HCT116 (cell line): ENCODE data around the gene CLDN15. TPM values are rescaled to one million over a fixed set of nuclear protein-coding genes. Genes with fewer than 3 reads are reported as not detected.

Source experiments
- ATAC-seq: fragments of 200-7000 bp; cut with Tn5 transposase; 2 replicates; pipeline ENCODE4 v1.9.1; 2020; ENCODE audit warnings: mild to moderate bottlenecking, moderate library complexity
- BruUV-seq: library from RNA; stranded (reverse); fragments of 400-500 nt; replicated peaks from 2 replicates; lab custom pipeline; 2021; lab: Mats Ljungman, UMichigan
- CTCF ChIA-PET: fragments of 300-600 bp; sonication (Branson Sonifier 250); formaldehyde crosslinking; loops from one replicate; lab custom pipeline; 2021; ENCODE audit warnings: antibody characterized with exemption; lab: Charles Lee
- POLR2A ChIA-PET: fragments of 300-600, 350-600 bp; sonication (Branson Sonifier 250); formaldehyde crosslinking; loops from one replicate; lab custom pipeline; 2021; ENCODE audit warnings: antibody characterized with exemption; lab: Charles Lee
- RAD21 ChIA-PET, 2 experiments: fragments of 300-600 bp; sonication (Branson Sonifier 250); formaldehyde crosslinking; loops; one replicate each; lab custom pipeline; 2023; ENCODE audit warnings: low total read pairs in 2 of 2; ENCODE audit not compliant: uncharacterized antibody in 2 of 2, unreplicated experiment in 2 of 2, low non-redundant PET in 1 of 2; lab: Charles Lee
- DNase-seq: peaks from one replicate; pipeline ENCODE4 v3.0.0-alpha.2; 2010; ENCODE audit warnings: low read depth, low spot score
- H2AFZ ChIP-seq: fragments of 200-600 bp; shearing (Covaris generic), sonication (generic); 2 replicates; pipeline ENCODE4 v1.6.1; 2017; ENCODE audit warnings: low read depth, mixed run types, mixed read lengths, antibody characterized with exemption, low read length; ENCODE audit not compliant: poor library complexity, severe bottlenecking
- H3K27ac ChIP-seq: 2 replicates; pipeline ENCODE4 v1.5.1; 2012; ENCODE audit warnings: low read depth, low read length
- H3K27me3 ChIP-seq: fragments of 200-600 bp; sonication (generic); 2 replicates; pipeline ENCODE4 v1.6.1; 2016; ENCODE audit warnings: mixed run types, low read length, mixed read lengths; ENCODE audit not compliant: insufficient read depth
- H3K36me3 ChIP-seq, 2 experiments: fragments of 200-500 bp in 1 of 2; fragments of 200-600 bp in 1 of 2; sonication (Bioruptor generic) in 1 of 2; sonication (generic) in 1 of 2; 2 replicates each; pipeline versions ENCODE4 v1.5.1 to v1.6.1; 2014 to 2016; ENCODE audit warnings: low read length in 2 of 2, inconsistent platforms in 1 of 2, mixed read lengths in 1 of 2, mixed run types in 1 of 2; ENCODE audit not compliant: insufficient read depth in 2 of 2, control insufficient read depth in 1 of 2
- H3K4me1 ChIP-seq, 2 experiments: fragments of 200-600 bp in 1 of 2; sonication (generic) in 1 of 2; 2 replicates each; pipeline versions ENCODE4 v1.5.1 to v1.6.1; 2012 to 2017; ENCODE audit warnings: low read length in 2 of 2, inconsistent platforms in 1 of 2, mild to moderate bottlenecking in 1 of 2, mixed read lengths in 1 of 2, mixed run types in 1 of 2, moderate library complexity in 1 of 2; ENCODE audit not compliant: insufficient read depth in 2 of 2, control insufficient read depth in 1 of 2
- H3K4me2 ChIP-seq: fragments of 200-600 bp; sonication (generic); 2 replicates; pipeline ENCODE4 v1.6.1; 2017; ENCODE audit warnings: mixed run types, low read length, mixed read lengths
- H3K4me3 ChIP-seq, 2 experiments: fragments of 200-600 bp in 1 of 2; sonication (generic) in 1 of 2; replicated peaks in 1 of 2; 2 replicates each; pipeline ENCODE4 v1.5.1; 2011 to 2016; ENCODE audit warnings: low read length in 2 of 2, control low read depth in 1 of 2, low read depth in 1 of 2, mild to moderate bottlenecking in 1 of 2, mixed read lengths in 1 of 2, mixed run types in 1 of 2
- H3K79me2 ChIP-seq: fragments of 200-600 bp; sonication (generic); 2 replicates; pipeline ENCODE4 v1.6.1; 2017; ENCODE audit warnings: mild to moderate bottlenecking, mixed run types, low read length, moderate library complexity, mixed read lengths; ENCODE audit not compliant: insufficient read depth
- H3K9ac ChIP-seq: fragments of 200-600 bp; sonication (generic); 2 replicates; pipeline ENCODE4 v1.6.1; 2016; ENCODE audit warnings: low read length, mixed read lengths
- H3K9me2 ChIP-seq: fragments of 200-600 bp; sonication (generic), shearing (Covaris generic); 2 replicates; pipeline ENCODE4 v1.6.1; 2017; ENCODE audit warnings: mixed run types, mild to moderate bottlenecking, moderate library complexity; ENCODE audit not compliant: insufficient read depth
- H3K9me3 ChIP-seq, 2 experiments: fragments of 200-500 bp in 1 of 2; fragments of 200-600 bp in 1 of 2; sonication (Bioruptor generic) in 1 of 2; sonication (generic) in 1 of 2; 2 replicates each; pipeline ENCODE4 v1.6.1; 2014 to 2017; ENCODE audit warnings: low read length in 2 of 2, mixed read lengths in 2 of 2, inconsistent platforms in 1 of 2, low read depth in 1 of 2, mild to moderate bottlenecking in 1 of 2, mixed run types in 1 of 2, moderate library complexity in 1 of 2; ENCODE audit not compliant: control insufficient read depth in 1 of 2, insufficient read depth in 1 of 2
- H4K20me1 ChIP-seq: fragments of 200-600 bp; sonication (generic), shearing (Covaris generic); 2 replicates; pipeline ENCODE4 v1.6.1; 2017; ENCODE audit warnings: mixed run types, mild to moderate bottlenecking, moderate library complexity; ENCODE audit not compliant: insufficient read depth
- ATF3 ChIP-seq: IDR thresholded peaks from 2 replicates; pipeline ENCODE4 v1.6.1; 2012
- CBX3 ChIP-seq: IDR thresholded peaks from 2 replicates; pipeline ENCODE4 v1.6.1; 2012; ENCODE audit warnings: low read depth
- CEBPB ChIP-seq: IDR thresholded peaks from 2 replicates; pipeline ENCODE4 v1.6.1; 2012; ENCODE audit warnings: low read depth
- ELF1 ChIP-seq: IDR thresholded peaks from 2 replicates; pipeline ENCODE4 v1.6.1; 2012; ENCODE audit warnings: low read depth, borderline replicate concordance
- EZH2 ChIP-seq: fragments of 200-600 bp; sonication (generic); IDR thresholded peaks from 2 replicates; pipeline ENCODE4 v1.6.1; 2017; ENCODE audit warnings: antibody characterized with exemption, mixed run types
- JUND ChIP-seq: IDR thresholded peaks from 2 replicates; pipeline ENCODE4 v1.6.1; 2012
- POLR2A ChIP-seq: IDR thresholded peaks from 2 replicates; pipeline ENCODE4 v1.7.0; 2011; ENCODE audit warnings: borderline replicate concordance; ENCODE audit not compliant: insufficient read depth, insufficient read length; ENCODE audit errors: extremely low read depth
- POLR2AphosphoS5 ChIP-seq: IDR thresholded peaks from 2 replicates; pipeline ENCODE4 v1.6.1; 2011; ENCODE audit warnings: mild to moderate bottlenecking, low read depth, low read length, moderate library complexity
- REST ChIP-seq: IDR thresholded peaks from 2 replicates; pipeline ENCODE4 v1.6.1; 2012; ENCODE audit warnings: low read depth
- SIN3A ChIP-seq: IDR thresholded peaks from 2 replicates; pipeline ENCODE4 v1.6.1; 2012; ENCODE audit warnings: low read depth
- SRF ChIP-seq: IDR thresholded peaks from 2 replicates; pipeline ENCODE4 v1.6.1; 2012; ENCODE audit warnings: low read depth
- TCF7L2 ChIP-seq: IDR thresholded peaks from 2 replicates; pipeline ENCODE4 v1.7.0; 2011; ENCODE audit warnings: borderline replicate concordance, inconsistent platforms; ENCODE audit not compliant: insufficient read depth, insufficient read length; ENCODE audit errors: extremely low read depth
- YY1 ChIP-seq: IDR thresholded peaks from 2 replicates; pipeline ENCODE4 v1.6.1; 2011; ENCODE audit warnings: low read length, low read depth, moderate library complexity, mild to moderate bottlenecking; ENCODE audit not compliant: insufficient replicate concordance; ENCODE audit errors: extremely low read depth
- ZFX ChIP-seq: fragments of 450-650 bp; IDR thresholded peaks from 2 replicates; pipeline ENCODE4 v1.6.1; 2017
- ZNF274 ChIP-seq: fragments of 200-500 bp; sonication (Bioruptor generic); IDR thresholded peaks from 2 replicates; pipeline ENCODE4 v1.6.1; 2014; ENCODE audit warnings: mild to moderate bottlenecking, low read depth, low read length, inconsistent platforms
- intact Hi-C: fragments of 100-400 bp; cut with micrococcal nuclease; formaldehyde crosslinking; loops from 2 replicates; pipeline ENCODE4 v1.10.0; 2022
- total RNA-seq: library from RNA; stranded (reverse); gene quantifications from one replicate; pipeline ENCODE4 v1.2.1, GENCODE V29; 2021; ENCODE audit not compliant: unreplicated experiment

CLDN15 gene
- total RNA-seq, 1 experiment from 2014 or later: 16.9 TPM

GRCh38 chr7:101202603-101202918, 35.0 kb downstream of the CLDN15 start:
- intact Hi-C loops: no loop called here
- Histone ChIP-seq H3K27ac (no peak overlapping the region), H3K4me1 (peaks cover 0 to 8% of the 10 kb centered on the region in 2 experiments; a peak in 3 of 4 replicates), H3K9ac (no peak overlapping the region), H3K36me3 (no peaks in the 10 kb centered on the region), H3K27me3 (no peaks in the 10 kb centered on the region), H3K9me2 (no peaks in the 10 kb centered on the region), H3K4me2 (no peak overlapping the region), H3K9me3 (no peaks in the 10 kb centered on the region), H2AFZ (no peak overlapping the region), H4K20me1 (no peaks in the 10 kb centered on the region), H3K4me3 (no peak overlapping the region), H3K79me2 (no peaks in the 10 kb centered on the region)
- TF ChIP-seq ZFX (no peak), POLR2AphosphoS5 (no peak)
- no peak for ATAC-seq
- ChIA-PET RAD21 (no interaction called here), CTCF (interaction anchor here (2.3 kb wide), 1 partner anchor 10 kb away, joined by 13 read pairs; no protein-coding TSS in a partner anchor), POLR2A (no interaction called here)
- DNase-seq: no peak
- no TSS peak for BruUV-seq

GRCh38 chr7:101201695-101202602, 35.7 kb downstream of the CLDN15 start:
- no TSS peak for BruUV-seq
- H3K9ac ChIP-seq: no peak overlapping the region
- H2AFZ ChIP-seq: no peak overlapping the region

More at GRCh38 chr7:101201695-101202602, 35.7 kb downstream of the CLDN15 start:
- no peaks in the 10 kb centered on the region for H4K20me1 ChIP-seq
- POLR2A ChIA-PET: no interaction called here
- TF ChIP-seq CEBPB (no peak), JUND (no peak), EZH2 (no peak), SIN3A (no peak), ATF3 (no peak), SRF (no peak), POLR2A (no peak), TCF7L2 (no peak), ELF1 (no peak), ZNF274 (no peak), CBX3 (no peak), YY1 (no peak), REST (no peak)
- H3K4me2 ChIP-seq: no peak overlapping the region
- CTCF ChIA-PET: interaction anchor here (2.3 kb wide), 1 partner anchor 10 kb away, joined by 13 read pairs; no protein-coding TSS in a partner anchor
- intact Hi-C loops: no loop called here
- no peaks in the 10 kb centered on the region for H3K9me2 ChIP-seq
- no peaks in the 10 kb centered on the region for H3K9me3 ChIP-seq
- no peaks in the 10 kb centered on the region for H3K36me3 ChIP-seq
- H3K27ac ChIP-seq: no peak overlapping the region
- H3K4me1 ChIP-seq: peaks cover 0 to 8% of the 10 kb centered on the region in 2 experiments; a peak in 3 of 4 replicates
- H3K79me2 ChIP-seq: no peaks in the 10 kb centered on the region
- RAD21 ChIA-PET: no interaction called here
- DNase-seq (no peak), ATAC-seq (no peak)
- no peak overlapping the region for H3K4me3 ChIP-seq
- no peaks in the 10 kb centered on the region for H3K27me3 ChIP-seq
